ENCODE results near the gene MAP3K20. TPM values are rescaled to one million over a fixed set of nuclear protein-coding genes. Genes with fewer than 3 reads are reported as not detected.

MAP3K20 gene
- total and polyA plus RNA-seq, 2 of the 8 experiments (the other 6 are each of a cell fraction or from before 2014, with no cell fraction given) = 3.1 to 11.1 TPM

DNA sequence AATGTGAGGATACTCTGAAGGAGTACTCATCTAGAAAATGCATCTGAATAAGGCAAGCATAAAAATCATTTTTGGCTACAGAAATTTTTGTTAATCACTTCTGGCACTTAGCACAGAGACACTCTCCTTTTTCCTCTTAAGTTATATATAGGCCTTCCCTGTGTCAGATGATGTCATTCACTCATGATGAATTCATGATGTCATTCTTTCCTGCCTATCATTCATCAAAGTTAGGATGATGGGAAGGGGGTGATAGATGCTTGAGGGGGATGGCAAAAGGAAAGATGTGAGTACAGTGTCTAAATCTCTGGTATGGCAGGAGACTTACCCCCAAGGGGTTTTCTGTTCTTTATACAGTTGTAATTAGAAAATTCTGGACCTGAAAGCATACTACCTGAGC, 42.0 kb downstream of the MAP3K20 start (continued):
- TF ChIP-seq, protein P1, sequence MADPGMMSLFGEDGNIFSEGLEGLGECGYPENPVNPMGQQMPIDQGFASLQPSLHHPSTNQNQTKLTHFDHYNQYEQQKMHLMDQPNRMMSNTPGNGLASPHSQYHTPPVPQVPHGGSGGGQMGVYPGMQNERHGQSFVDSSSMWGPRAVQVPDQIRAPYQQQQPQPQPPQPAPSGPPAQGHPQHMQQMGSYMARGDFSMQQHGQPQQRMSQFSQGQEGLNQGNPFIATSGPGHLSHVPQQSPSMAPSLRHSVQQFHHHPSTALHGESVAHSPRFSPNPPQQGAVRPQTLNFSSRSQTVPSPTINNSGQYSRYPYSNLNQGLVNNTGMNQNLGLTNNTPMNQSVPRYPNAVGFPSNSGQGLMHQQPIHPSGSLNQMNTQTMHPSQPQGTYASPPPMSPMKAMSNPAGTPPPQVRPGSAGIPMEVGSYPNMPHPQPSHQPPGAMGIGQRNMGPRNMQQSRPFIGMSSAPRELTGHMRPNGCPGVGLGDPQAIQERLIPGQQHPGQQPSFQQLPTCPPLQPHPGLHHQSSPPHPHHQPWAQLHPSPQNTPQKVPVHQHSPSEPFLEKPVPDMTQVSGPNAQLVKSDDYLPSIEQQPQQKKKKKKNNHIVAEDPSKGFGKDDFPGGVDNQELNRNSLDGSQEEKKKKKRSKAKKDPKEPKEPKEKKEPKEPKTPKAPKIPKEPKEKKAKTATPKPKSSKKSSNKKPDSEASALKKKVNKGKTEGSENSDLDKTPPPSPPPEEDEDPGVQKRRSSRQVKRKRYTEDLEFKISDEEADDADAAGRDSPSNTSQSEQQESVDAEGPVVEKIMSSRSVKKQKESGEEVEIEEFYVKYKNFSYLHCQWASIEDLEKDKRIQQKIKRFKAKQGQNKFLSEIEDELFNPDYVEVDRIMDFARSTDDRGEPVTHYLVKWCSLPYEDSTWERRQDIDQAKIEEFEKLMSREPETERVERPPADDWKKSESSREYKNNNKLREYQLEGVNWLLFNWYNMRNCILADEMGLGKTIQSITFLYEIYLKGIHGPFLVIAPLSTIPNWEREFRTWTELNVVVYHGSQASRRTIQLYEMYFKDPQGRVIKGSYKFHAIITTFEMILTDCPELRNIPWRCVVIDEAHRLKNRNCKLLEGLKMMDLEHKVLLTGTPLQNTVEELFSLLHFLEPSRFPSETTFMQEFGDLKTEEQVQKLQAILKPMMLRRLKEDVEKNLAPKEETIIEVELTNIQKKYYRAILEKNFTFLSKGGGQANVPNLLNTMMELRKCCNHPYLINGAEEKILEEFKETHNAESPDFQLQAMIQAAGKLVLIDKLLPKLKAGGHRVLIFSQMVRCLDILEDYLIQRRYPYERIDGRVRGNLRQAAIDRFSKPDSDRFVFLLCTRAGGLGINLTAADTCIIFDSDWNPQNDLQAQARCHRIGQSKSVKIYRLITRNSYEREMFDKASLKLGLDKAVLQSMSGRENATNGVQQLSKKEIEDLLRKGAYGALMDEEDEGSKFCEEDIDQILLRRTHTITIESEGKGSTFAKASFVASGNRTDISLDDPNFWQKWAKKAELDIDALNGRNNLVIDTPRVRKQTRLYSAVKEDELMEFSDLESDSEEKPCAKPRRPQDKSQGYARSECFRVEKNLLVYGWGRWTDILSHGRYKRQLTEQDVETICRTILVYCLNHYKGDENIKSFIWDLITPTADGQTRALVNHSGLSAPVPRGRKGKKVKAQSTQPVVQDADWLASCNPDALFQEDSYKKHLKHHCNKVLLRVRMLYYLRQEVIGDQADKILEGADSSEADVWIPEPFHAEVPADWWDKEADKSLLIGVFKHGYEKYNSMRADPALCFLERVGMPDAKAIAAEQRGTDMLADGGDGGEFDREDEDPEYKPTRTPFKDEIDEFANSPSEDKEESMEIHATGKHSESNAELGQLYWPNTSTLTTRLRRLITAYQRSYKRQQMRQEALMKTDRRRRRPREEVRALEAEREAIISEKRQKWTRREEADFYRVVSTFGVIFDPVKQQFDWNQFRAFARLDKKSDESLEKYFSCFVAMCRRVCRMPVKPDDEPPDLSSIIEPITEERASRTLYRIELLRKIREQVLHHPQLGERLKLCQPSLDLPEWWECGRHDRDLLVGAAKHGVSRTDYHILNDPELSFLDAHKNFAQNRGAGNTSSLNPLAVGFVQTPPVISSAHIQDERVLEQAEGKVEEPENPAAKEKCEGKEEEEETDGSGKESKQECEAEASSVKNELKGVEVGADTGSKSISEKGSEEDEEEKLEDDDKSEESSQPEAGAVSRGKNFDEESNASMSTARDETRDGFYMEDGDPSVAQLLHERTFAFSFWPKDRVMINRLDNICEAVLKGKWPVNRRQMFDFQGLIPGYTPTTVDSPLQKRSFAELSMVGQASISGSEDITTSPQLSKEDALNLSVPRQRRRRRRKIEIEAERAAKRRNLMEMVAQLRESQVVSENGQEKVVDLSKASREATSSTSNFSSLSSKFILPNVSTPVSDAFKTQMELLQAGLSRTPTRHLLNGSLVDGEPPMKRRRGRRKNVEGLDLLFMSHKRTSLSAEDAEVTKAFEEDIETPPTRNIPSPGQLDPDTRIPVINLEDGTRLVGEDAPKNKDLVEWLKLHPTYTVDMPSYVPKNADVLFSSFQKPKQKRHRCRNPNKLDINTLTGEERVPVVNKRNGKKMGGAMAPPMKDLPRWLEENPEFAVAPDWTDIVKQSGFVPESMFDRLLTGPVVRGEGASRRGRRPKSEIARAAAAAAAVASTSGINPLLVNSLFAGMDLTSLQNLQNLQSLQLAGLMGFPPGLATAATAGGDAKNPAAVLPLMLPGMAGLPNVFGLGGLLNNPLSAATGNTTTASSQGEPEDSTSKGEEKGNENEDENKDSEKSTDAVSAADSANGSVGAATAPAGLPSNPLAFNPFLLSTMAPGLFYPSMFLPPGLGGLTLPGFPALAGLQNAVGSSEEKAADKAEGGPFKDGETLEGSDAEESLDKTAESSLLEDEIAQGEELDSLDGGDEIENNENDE (IDR thresholded peaks at IDR 0.05; ENCODE audit: insufficient replicate concordance, low read length) = no peak
- TF ChIP-seq RFX5 (IDR thresholded peaks at IDR 0.05; ENCODE audit: borderline replicate concordance, low read depth, low read length) (no peak), CREB1 (IDR thresholded peaks at IDR 0.05) (no peak), HDAC2 (IDR thresholded peaks at IDR 0.05; ENCODE audit: borderline replicate concordance in 1 of 2, low read depth in 2 of 2, low read length in 2 of 2) (no peak), CTBP2 (IDR thresholded peaks at IDR 0.05; ENCODE audit: borderline replicate concordance, insufficient read depth, insufficient read length, low read length) (no peak), KDM5A (IDR thresholded peaks at IDR 0.05; ENCODE audit: low read length) (no peak), SP2 (IDR thresholded peaks at IDR 0.05; ENCODE audit: low read length) (no peak), BACH1 (IDR thresholded peaks at IDR 0.05; ENCODE audit: low read length) (no peak)
- TF ChIP-seq, protein P2, sequence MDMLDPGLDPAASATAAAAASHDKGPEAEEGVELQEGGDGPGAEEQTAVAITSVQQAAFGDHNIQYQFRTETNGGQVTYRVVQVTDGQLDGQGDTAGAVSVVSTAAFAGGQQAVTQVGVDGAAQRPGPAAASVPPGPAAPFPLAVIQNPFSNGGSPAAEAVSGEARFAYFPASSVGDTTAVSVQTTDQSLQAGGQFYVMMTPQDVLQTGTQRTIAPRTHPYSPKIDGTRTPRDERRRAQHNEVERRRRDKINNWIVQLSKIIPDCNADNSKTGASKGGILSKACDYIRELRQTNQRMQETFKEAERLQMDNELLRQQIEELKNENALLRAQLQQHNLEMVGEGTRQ (IDR thresholded peaks at IDR 0.05; ENCODE audit: low read length) = no peak
- TF ChIP-seq, protein P3, sequence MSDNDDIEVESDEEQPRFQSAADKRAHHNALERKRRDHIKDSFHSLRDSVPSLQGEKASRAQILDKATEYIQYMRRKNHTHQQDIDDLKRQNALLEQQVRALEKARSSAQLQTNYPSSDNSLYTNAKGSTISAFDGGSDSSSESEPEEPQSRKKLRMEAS (IDR thresholded peaks at IDR 0.05) = no peak

Measured in H1 (cell line).